GM21381 (cell line): ENCODE data around the gene TM9SF3.
A peak's percentile ranks its signal among the peaks of the same experiment; 100 is the strongest.

Experiments
- ATAC-seq: cut with Tn5 transposase; IDR thresholded peaks from one replicate; pipeline ENCODE4 v1.9.1; 2021; ENCODE audit warnings: mild to moderate bottlenecking, moderate library complexity; ENCODE audit not compliant: unreplicated experiment

The TM9SF3 gene

DNA sequence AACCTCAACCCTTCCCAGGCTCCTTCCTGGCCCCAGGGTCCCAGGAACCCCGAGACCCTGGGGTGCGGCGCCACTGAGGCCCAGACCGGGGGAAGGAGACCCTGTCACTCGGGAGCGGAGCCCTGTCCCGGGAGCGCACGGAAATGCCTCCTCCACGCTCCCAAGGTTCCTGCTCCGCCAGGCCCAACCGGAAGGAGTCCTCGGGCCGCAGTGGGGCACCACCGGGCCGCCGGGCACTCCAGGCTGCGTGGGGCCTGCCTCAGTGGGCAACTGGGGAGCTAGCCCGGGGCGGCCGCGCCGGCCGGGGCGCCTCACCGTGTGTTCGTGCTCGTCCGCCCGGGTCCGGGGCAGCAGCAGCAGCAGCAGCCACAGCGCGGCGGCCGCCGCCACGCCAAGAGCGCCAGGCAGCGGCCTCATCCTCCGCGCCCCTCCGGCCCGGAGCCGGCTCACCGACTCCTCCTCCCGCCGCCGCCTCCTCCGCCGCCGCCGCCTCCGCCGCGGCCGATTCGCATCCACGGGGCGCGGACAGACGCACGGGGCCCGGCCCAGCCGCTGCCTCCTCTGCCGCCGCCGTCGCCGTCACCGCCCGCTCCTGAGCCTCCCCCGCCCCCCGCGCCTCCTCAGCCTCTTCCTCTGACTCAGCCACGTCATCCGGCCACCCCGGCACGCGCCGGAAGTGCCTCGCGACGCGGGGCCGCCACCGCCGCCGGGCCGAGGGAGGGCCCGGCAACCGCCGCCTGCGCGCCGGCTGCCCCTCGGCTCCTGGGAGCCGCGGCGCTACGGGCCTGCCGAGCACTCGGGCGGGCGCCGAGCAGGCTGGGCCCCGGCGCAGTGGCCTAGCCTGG is at the start of gene TM9SF3:
TM9SF3 (minus strand) TSS at position 594 of the 845 bp plus-strand sequence; CDS start at position 417, 177 bp downstream.
- ATAC-seq: peak; percentile 69

DNA sequence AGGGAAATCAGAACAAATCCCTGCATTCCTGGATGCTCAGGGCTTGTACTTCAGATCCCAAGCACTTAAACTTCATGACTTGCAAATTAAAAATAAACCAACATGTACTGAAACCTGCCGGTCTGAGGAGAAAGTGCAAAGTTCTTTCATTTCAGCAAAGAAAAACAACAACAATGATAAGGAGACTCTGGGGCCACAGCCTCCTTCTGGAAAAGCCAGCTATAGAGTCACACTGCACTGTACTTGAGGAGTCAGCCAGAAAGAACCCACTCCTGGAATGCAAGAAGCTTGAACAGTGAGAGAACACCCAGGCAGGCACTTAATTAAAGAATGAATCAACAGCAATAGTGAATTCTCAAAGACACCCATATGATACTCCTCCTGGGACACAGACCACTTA is 49.7 kb upstream of the TM9SF3 start:
- ATAC-seq: no peak

DNA sequence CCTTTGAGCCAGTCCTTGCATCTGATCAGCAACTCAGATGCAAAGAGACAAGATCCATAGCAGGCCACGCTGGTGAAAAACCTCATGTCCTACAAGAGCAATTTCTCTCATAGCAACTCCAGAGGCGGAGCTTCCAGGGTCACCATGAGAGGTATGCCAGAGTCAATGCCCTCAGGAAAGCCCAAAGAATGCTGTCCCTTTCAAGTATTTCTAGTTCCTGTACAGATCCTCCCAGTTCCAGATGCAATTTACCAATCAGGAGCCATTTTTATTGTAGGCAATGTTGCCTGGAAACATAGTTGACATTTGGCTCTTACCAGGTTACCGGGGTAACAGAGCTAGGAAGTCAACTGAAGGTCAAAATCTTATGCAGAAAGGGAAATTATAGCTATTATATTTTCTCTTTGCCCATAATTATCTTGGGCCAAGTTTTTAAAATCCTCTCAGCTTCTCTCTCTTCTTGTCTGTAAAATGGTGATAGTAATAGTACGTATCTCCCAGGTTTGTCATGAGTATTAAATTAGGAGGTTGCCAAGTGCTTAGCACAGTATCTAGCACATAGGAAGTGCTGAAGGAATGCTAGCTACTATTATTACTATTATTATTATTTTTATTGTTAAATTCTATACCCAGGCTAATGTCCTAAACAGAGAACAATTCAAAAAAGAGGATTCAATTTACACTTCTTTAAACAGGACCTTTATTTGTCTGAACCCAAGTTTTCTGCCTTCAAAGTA is 46.3 kb upstream of the TM9SF3 start:
- no peak for ATAC-seq

DNA sequence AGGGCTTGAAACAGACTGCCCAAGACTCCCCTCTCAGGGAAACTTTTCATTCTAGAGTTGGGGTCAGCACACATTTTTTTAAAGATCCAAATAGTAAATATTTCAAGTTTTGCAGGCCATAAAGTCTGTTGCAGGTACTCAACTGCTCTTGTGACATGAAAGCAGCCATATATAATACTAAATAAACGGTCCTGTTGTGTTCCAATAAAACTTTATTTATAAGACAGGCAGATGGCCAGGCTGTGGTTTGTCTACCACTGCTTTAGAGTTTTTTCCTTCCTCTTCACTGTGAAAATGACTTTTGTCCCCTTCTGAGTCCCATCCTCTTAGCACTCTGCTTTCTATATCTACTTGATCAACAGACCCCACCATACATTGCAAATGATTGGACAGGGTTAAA is 40.5 kb upstream of the TM9SF3 start:
- ATAC-seq: no peak

DNA sequence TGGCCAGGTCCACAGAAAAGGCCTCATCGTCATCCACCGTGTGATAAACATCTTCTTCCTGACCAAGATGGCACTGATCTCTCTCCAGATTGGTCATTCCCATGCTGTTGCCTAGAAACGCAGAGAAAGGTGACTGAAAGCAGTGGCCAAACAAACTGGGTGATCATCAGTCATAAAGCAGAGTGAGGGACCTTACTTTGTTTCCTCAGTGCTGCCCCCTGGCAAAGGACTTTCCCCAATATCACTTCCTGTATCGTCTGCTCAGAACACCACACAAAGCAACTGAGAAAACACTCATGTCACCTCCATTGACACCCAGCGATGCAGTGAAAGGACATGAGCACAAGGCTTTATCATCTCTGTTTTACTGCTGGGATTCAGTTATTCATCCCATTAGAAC is 40.0 kb upstream of the TM9SF3 start:
- no peak for ATAC-seq

DNA sequence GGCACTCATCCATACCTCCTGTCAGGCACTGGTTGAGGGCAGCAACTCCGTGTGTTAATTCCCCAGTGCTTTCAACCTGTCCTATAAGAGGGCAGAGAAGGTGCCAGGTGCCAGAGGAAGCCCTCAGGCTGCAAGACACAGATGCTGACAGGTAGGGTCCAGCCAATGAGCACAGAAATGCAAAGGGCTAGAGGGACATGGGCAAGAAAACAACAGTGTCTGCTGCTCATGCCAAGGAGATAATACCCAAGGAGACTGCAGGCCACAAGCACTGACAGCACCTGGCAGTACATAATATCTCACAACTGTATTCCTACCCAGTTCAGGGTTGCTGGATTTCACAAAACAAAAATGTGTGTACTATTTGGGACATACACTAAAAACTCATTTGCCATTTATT is 38.4 kb upstream of the TM9SF3 start:
- ATAC-seq: no peak

DNA sequence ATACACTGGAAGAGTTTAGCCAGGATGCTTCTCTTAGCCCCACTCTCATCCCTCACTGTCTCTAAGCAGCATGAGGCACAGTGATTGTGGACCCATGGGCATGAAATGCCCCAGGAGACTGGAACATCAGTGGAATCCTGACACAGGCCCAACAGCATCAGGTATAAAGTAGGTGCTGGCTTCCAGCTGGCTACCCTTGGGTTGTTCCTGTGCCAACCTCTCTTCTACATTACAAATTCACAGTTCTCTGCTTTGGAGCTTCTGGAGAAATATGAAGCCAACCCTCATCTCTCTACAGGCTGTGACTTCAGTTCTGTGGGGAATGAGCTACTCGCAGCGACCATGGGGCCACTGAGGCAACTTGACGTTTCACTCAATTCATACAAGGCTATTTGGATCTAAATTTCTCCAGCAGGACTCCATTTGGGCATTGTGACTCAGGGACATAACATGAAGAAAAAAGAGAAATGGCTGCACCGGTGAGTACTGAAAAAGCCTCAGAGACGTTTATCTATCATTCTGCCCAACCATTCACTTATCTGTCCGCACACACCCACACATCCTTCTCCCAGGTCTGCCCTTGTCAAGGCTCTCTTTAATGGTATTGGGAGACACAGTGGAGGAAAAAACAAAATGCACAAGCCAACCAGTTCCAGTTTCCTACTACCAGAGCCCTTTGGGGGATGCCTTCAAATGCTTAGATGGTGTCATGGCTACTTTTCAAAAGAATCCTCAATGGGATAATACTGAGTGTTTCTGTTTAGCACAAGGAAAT is 35.4 kb upstream of the TM9SF3 start:
- no peak for ATAC-seq

DNA sequence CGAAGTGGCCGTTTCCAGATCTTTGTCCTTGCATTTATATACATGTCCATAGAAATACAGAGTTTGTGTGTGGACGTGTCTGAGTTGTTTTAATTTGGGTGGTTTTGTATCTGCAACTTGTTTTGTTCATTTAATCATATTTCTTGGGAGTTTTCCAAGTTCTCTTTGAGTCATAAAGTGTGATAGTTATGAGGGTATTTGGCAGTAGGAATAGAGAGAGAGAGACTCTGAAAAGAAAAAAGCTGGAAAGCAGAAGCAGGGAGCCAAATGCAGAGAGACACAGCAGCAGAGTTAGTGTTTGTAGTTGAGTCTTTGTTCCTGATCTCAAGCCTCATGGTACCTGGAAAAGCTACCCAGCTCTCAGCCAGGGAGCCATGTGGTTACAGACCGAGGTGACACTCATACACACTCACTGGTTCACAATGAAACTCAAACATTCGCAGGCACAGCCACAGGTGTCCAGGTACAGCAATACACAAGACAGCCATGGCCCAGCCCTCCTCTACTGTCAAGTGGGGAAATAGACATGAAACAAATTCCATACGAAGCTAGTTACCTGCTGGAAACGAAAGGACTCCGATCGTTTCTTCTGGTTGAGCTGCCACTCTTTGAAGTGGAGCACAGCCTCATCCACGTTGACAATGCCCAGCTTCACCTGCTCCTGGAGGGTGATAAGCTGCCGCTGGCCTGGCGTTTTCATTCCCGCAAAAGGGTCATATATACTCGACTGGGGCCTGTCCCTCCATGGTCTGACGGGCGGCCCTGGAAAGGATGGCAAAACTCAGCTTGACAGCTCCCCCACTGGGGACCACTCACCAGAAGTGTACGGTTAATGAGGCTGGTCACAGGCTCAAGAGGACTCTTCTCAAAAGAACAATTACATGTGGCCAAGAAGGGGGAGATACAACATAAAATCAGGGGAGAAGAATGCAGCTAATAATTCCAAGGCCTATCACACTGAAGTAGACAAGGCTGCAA is 33.3 kb upstream of the TM9SF3 start:
- no peak for ATAC-seq

DNA sequence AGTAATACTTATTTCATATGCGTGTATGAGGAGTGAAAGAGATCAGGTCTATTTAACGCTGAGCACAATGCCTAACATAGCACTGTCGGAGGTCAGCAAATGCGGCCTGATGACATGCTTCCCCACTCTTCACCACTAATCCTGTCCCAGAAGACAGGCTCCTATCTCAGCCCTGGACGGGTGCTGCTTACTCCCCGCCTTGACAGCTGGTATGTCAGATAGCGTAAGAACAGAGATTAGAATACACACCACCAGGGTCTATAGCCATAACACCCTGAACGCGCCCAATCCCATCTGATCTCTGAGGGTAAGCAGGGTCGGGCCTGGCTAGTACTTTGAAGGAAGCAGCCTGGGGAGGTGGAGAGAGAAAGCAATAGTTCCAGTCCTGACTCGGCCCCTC is 32.3 kb upstream of the TM9SF3 start:
- no peak for ATAC-seq

DNA sequence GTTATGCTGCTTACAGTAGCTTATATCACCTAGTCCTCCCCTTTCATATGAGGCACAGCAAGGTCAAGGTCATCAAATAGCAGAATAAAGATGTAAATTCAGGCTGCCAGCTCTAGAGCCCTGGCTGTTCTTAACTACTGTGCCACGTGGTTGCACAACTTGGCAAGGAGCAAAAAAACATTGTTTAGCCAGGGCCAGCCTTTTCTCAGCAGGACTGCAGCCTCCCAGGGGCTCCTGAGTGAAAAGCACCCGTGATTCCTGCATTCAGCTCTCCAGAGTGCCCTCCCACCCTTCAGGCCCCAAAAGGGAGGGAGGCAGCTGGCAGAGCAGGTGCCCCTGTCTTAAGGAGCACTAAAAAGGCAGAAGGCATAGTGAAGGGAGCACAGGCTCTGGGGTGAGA is 31.8 kb upstream of the TM9SF3 start:
- no peak for ATAC-seq

DNA sequence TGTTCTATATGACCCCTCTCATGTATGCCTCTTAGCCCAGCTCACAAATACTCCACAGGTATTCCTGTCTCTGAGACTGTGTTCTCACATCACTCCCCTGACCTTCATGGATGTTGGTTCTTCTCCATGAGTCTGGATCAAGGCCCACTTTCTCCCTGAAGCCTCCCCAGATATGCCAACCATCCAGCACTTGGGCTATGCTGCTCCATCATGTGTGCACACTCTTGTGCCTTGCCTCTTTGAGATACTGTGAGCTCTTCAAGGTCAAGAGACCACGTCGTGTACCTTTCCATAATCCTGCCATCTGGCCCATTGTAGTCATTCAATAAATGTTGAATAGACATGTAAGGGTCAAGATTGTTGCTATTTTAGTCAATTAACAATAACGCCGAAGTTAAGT is 30.1 kb upstream of the TM9SF3 start:
- ATAC-seq: no peak

DNA sequence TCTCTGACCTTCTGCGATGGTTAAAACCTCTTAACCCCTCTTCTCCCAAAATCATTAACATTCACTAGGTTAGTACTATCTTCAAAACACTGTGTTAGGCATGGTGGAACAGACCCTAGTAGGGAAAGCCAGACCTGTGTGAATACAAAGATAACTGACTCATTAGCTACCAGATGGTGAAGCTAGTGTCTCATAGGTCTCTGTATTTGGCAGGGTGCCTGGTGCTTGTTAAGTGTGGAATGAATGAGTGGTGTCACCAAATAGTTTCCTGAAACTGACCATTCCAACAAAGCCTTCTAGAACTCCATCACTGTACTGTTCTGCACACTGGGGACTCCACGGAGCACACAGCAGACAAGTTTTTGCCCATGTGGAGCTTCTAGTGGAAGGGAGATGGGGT is 27.7 kb upstream of the TM9SF3 start:
- no peak for ATAC-seq

DNA sequence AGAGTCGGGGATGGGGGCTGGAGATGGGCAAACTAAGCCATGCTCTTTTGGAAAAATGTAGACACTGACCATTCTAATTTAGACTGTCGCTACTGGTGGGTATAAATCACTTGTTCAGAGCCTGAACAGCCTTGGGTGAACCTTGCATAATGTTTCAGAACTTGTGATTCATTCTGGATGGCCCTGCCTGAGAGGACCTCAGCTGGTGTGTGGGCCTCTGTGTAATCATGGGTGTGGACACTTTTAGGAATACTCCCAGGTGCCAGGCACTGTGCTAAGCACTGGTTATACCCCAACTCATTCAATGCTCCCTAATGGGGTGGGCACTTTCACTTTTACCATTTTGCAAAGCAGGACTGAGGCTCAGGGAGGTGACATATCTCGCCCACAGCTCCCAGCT is 26.8 kb upstream of the TM9SF3 start:
- no peak for ATAC-seq

DNA sequence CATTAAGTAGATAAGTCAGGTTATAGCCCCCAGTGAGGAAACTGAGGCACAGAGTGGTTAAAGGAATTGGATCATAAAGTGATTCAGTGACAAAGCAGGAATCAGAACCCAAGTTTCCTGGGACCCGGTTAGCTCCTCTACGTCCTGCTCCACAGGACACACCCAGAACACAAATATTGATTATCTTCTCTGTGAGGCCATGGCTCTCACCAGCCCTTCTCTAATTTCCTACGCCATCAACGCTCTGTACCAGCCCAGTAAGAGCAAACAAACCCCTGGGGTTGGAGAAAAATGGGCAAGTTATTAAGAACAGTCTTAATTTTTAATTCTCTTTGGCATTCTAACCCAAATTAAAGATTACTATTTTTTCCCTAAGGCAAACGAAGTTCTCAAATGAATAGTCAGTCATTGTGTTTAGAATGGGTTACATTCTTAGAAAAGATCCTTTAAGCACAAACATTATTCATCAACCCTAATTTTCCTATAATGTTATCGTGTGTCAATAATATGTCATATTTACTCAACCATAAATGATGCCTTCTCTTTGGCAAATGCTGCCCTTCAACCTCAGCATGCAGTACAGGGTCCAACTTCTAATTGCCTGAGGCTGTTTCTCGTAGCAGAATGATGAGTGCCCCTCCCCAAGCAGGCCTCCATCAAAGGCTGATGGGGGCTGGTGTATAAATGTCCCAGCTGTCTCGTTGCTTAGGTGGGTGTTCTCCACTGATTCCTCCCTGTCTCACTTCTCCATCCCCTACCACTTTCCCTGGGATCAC is 25.4 kb upstream of the TM9SF3 start:
- ATAC-seq: no peak

DNA sequence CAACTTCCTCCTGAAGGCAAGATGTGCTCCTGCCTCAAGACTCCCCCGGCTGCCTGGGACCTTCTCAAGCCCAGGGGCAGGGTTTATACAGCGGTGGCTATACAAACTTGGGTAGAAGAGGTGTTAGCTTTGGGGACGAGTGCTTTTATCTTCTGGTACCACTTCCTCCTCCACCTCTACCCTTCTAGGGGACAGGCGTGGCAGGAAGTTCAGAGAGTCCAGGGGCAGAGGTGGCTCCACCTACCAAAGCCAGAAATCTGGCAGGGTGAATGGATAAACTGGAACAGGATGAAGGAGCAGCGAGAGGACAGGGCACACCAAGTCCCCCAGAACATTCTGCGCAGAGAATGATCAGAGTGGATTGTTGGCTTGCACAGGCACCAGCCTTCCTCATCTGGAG is 24.0 kb upstream of the TM9SF3 start:
- no peak for ATAC-seq

DNA sequence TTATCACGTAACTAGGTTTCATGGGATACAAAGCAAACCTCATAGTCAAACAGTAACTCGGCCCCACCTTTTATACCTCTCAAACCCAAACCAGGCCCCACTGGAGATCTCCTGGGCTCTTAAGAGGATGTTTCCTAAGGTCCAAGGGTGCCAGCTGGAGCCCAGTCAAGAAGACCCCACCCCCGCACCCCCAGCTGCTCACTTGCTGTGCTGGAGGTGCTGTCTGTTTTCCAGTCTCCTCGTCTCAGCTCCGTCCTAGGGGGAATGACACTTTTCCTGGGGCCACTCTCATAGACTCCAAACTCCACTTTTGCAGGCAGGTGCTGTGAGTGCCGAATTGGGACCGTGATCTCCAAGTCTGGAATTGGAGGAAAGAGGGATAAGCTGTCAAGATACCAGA is 22.7 kb upstream of the TM9SF3 start:
- no peak for ATAC-seq

DNA sequence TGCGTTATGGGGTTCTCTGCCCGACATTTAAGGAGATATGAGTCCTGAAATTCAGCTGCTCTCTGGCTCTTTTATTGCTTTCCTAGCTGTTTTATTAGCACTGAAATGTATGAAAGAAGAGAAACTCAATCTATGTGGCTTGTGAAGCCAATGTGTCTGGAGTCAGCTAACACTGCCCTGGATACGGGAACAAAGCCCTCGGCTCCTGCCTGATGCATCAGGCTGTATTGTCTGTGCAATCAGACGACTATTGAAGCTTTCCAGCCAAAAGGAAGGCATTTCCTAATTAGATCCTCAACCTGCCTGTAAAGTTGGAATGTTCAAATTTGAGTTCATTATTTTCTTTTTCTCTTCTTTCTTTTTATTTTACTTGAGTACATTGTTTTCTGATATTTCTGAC is 22.0 kb upstream of the TM9SF3 start:
- no peak for ATAC-seq

DNA sequence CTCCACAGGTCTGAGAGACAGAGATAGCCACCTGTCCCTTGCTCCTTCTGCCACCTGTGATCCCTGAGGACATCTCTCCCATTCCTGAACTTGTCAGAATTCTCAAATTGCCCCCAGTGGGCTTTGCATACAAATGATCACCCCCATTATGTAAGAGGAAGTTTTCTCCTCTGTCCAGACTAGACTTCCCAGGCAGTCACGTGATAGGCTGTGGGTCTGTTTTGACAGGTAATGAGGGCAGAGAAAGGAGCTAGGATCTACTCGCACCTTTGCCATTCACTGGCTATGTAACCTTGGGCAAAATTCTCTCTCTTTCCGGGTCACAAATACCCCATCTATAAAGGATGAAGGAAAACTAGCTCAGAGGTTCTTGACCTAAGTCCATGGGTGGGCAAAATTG is 21.4 kb upstream of the TM9SF3 start:
- ATAC-seq: no peak

DNA sequence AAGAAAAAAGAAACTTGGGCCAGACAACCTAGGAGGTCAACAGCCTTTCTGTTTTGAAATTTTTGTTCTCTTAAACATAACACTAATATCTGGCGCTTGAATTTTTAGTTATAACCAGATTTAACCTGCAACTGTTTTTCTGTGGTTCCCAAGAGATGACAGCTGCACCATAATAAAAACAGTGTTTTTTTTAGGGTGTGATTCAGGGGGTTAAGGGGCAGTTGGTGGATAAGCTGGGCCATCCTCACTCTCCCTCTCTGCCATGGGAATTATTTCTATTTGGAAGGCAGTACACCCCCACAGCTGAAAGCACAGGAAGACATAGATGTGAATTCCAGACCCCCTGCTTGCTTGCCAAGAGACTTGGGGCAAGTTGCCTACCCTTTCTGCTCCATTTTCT is 20.1 kb upstream of the TM9SF3 start:
- ATAC-seq: no peak

DNA sequence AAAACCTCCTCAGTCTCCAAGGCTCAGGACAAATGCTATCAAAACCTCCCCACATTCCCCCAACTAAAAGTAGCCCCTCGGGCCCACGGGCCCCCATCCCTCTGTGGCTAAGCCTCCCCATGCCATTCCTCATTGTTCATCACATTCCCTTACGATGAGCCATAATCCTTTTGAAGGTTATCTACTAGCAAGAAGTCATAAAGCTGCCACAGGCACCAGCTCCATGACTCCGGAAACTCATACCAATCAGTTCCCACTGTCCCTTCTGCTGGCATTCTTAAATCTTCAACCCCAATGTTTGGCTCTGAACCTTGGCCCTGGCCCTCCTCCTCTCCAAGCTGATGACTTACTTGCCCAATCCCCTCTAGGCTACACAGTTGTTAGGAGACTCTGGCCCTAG is 19.4 kb upstream of the TM9SF3 start:
- ATAC-seq: no peak
